ENCODE measurements around the gene AMFR.
"Not testable (repeated sequence)": the region's sequence is repeated elsewhere in the genome, so short reads cannot be mapped to it uniquely, and the experiment has no call there.

The AMFR gene

DNA sequence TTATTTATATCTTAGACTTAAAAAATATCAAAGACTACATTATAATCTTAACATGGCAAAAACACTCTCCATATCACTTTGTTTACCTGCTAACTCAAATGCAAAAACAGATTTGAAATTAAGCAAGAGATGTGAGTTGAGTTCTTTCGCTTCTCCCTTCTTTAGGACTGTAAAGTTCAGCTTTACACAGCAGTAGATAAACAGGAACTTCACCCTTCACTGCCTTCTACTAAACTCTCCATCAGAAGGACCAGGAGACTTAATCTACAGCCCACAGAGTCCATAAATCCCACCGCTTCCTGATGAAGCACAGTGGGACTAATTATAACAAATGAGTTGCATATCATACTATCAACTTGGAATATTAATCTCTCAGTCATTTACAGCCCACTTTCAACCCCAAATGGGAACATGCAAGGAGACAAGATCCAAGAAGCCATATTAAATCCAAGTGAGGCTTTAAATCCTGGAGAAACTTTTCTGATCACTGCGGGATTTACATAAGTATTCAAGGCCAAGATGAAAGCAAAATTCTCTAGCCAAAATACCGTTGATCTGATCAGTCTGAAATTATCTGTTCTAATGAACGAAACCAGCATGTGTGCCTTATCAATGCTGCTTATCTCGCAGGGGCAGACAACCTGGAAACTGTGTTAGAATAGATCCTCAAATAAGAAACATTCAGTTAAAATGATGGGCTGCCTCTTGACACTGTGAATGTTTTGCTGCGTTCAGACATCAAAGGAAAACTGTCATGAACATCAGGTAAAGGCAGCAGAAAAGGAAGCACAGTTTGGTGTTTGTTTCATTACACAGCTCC lies 1.6 kb downstream of the AMFR start:
- DNase-seq, result no peak

DNA sequence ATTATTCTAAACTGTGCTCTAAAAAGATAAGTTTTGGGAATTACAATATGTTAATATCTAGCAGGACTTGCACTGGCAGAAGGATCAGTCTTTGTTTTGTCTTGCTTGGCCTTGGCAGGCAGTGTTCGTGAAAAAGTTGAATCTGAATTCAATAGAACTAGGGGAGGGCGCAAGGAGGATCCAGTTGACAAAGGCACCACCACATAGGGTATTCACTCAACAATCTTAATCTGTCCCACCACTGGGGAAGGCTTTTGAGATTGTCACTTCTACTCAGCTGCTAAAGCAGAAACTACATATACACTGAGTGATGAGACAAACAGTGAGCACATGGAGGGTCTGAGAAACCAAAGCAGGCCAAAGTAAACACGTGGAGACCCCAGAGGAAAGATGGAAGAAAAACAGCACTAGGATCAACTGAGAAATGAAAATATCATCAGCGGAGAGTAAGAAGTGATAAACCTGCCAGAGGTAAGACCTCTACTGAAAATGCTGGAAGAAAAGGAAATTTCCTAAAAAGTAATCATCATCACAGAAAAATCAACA lies 2.4 kb downstream of the AMFR start:
- no peak for DNase-seq

DNA sequence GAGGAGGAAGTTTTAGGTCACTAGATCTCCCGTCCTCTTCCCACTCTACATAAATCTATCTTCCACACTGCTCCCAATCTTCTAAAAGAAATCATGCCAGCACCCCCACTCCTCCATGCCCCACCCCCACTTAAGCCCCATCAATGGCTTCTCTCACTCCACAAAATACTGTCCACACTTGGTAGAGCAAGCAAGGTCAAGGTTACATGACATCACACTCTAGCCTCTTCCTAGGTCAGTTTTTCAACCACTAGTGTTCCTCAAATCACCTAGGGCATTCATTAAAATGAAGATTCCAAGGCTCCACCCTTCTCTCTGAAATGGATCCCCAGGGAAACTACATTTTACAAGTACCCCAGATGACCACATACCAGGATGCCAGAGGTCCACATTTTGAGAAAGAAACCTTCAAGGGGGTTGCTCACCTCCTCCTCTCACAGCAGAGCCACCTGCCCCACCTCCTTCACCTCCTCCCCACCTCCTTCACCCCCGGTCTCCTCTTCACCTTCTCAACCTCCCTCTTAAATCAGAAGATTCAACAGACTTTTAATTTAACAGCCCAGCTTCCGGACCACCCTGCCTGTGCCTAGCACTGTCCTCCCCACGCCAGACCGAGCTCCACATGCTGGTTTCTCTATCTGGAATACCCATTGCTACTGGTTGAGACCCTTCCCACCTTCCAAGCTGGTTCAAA lies 3.2 kb downstream of the AMFR start:
- DNase-seq, result no peak

- DNase-seq, result no peak
Observed at GRCh38 chr16:56421313-56421712, 4.0 kb downstream of the AMFR start.

DNA sequence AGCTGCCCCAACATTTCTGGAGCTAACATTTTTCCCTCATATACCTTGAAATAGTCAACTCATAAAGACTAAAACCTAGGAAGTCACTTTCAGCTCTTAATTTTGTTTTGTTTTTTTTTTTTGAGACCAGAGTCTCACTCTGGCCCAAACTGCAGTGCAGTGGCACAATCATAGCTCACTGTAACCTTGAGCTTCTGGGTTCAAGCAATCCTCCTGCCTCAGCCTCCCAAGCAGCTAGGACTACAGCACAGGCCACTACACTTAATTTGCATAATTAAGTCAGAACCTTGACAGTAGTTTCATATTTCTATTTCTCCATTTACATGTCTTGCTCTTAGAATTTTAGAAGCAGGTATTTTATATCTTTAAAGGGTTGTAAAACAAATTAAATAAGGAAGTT lies 4.7 kb downstream of the AMFR start:
- no peak for DNase-seq

GRCh38 chr16:56419740-56420548 lies 5.4 kb downstream of the AMFR start:
- no peak for DNase-seq

- DNase-seq, result no peak
Observed at GRCh38 chr16:56417138-56417537, 8.2 kb downstream of the AMFR start.

GRCh38 chr16:56415875-56416274 lies 9.5 kb downstream of the AMFR start:
- DNase-seq, result no peak

DNA sequence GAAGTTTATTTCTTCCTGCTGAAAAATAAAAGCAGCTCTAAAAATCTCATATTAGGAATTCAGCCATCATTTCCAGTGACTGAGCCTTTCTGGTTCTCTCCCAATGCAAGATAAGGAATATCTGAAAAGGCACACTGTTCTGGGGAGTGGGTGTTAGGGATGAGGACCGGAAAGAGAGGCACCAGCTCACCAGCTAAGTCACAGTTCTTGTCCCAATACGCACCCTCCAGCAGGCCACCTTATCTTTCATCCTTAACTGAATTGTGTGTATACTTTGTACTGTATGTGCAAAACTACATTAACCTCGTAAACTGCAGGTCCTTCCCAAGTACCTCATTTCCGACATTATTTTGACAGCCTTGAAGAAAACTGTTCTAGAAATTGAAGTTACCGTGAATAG lies 11.0 kb downstream of the AMFR start:
- no peak for DNase-seq

GRCh38 chr16:56413381-56413780 lies 12.0 kb downstream of the AMFR start:
- DNase-seq, result no peak

- no peak for DNase-seq
Observed at GRCh38 chr16:56411624-56412023, 13.7 kb downstream of the AMFR start.

DNA sequence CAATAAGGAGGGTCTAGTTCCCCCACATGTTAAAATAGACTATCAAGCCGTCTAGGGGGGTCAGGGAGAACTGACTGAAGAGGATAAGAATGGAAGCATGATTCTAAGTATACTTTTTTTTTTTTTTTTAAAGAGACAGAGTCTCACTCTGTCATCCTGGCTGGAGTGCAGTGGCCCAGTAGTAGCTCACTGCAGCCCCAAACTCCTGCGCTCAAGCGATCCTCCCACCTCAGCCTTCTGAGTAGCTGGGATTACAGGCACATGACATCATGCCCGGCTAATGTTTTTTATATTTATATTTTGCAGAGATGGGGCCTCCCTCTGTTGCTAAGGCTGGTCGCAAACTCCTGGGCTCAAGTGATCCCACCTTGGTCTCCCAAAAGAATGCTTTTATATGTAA lies 14.2 kb downstream of the AMFR start:
- no peak for DNase-seq

GRCh38 chr16:56409195-56409594 lies 16.1 kb downstream of the AMFR start:
- DNase-seq, result no peak

GRCh38 chr16:56408379-56409098 lies 16.8 kb downstream of the AMFR start:
- no peak for DNase-seq

GRCh38 chr16:56405977-56406672 lies 19.2 kb downstream of the AMFR start:
- DNase-seq, result no peak

- no peak for DNase-seq
Observed at GRCh38 chr16:56401482-56401881, 23.9 kb downstream of the AMFR start.

DNA sequence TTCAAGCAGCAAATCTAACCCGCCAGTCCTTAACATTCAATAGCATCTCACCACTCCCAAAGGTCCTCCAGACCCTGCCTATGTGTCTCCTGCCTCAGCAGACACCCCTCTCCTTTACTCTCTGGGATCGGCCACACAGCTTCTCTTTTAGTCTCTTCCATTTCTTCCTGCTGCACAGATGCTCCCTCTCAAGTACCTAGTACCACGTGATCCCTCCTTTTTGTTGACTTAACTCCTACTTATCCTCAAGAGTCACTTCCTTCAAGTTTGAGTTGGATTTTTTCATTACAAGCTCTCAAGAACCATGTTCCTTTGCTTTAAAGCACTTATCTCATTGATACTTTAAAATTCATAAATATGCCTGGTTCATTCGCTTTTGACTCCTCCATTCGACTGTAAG lies 24.9 kb downstream of the AMFR start:
- no peak for DNase-seq

GRCh38 chr16:56399486-56399885 lies 25.9 kb downstream of the AMFR start:
- DNase-seq, result no peak

DNA sequence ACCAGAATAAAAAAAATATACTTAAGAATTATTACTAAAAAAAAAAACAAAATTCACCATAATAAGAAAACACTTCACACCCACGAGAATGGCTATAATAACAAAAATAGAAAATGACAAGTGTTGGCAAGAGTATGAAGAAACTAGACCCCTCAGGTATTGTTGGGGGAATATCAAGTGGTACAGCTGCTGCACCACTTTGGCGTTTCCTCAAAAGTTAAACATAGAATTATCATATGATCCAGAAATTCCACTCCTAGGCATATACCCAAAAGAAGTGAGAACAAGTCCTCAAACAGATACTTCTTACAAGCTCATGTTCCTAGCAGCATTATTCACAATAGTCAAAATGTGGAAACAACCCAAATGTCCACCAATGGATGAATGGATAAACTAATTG lies 26.3 kb downstream of the AMFR start:
- DNase-seq, result no peak

- DNase-seq, result not testable (repeated sequence)
Observed at GRCh38 chr16:56396724-56397123, 28.6 kb downstream of the AMFR start.

DNA sequence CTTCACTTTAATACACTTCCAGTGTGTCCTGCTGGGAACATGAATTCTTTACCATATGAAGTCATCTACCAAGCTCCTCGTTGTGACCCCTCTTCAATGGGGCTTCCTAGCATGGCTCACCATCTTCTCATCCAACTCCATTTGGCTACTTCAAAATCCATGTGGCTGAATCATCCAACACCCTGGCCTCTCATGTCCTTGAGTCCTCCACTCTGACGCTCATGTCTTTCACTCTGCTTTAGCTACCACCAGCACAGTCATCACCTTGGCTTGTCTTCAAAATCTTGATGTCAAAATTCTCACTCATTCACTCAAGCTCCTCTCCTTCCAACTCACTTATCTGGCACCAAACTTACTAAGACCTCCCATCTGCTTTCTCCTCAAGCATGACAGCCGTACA lies 35.8 kb downstream of the AMFR start:
- no peak for DNase-seq

DNA sequence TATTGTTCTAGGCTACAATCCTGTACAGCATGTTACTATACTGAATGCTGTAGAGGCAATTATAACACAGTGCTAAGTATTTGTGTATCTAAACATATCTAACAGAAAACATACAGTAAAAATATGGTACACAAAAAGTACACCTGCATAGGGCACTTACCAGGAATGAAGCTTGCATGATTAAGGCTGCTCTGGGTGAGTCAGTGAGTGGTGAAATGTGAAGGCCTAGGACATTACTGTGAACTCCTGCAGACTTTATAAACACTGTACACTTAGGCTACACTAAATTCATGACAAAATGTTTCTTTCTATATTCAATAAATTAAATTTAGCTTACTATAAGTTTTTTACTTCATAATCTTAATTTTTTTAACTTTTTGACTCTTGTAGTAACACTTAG lies 37.1 kb downstream of the AMFR start:
- DNase-seq, result no peak
